GM18517 (cell line): ENCODE measurements around the gene THPO.
"Not testable (repeated sequence)": the region's sequence is repeated elsewhere in the genome, so short reads cannot be mapped to it uniquely, and the experiment has no call there.

Experiments
- ATAC-seq: cut with Tn5 transposase; IDR thresholded peaks from one replicate; pipeline ENCODE4 v1.9.1; 2021; ENCODE audit warnings: mild to moderate bottlenecking, moderate library complexity; ENCODE audit not compliant: unreplicated experiment

Gene THPO

DNA sequence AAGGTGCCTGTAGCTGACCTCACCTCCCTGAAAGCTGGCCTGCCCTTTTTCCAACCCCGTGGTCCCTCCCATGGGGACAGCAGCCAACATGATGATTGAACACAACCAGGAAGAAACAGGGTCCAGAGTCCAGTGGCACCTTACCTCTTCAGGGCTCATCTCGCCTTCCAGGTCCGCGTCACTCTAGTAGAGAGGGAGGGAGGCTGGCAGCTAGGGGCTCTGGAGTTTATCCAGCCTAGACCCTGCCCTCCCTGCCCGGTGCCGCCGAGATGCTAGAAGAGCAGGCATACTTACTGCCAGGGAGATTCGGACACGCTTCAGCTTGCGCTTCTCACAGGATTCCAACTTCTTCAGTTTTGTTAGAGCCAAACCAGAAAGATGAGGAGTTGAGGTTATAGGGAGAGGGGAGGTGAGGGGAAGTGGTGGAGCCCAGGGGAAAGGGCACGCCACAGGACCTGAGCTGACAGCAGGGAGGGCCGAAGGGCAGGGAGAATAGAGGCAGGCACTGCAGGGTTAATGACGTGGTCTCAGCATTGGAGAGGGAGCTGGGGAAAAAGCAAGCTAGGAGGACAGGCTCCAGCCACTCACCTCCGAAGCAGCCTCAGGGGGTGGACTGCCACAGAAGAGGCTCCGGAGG is 25.7 kb downstream of the THPO start:
- ATAC-seq, result no peak

DNA sequence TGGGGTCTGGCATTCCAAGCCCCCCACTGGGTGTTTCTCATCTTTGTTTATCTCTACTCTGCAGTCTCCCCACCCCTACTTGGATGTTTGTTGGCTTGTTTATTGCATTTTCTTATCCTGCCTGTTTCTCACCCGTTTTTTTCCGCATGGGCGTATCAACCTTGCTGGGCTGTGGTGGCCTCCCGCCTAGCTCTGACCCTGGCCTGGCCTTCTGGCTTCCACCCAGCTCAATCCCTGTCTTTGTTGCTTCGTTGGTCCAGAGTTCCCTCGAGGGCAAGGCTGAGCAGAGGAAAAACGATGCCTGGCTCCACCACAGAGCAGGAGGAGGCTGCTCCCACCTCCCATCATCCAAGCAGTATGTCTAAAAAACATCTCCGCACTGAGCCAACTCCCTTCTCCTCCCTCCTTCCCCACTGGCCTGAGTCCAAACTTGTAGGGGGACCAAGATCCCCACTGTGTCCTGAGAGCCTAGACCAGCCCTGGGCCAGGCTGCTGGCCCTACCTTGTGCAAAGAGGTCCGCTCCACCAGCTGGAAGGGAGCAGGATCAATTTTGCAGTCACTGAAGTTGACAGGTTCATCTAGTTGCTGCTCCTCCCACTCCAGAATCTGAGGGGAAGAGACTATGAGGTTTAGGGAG is 26.4 kb downstream of the THPO start:
- no peak for ATAC-seq

DNA sequence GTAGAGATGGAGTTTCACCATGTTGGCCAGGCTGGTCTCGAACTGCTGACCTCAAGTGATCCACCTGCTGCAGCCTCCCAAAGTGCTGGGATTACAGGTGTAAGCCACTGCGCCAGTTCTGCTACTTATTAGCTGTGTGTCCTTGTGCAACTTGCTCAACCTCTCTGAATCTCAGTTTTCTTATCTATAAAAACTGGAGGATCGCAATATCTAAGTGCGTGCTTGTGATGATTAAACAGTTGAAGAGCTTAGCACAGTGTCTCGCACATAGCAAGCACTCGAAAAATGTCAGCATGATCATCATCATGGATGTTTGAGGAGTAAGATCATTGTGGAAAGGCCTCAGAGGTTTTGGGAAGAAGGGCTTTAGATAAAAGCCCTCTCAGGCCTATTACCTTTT is 27.4 kb downstream of the THPO start:
- no peak for ATAC-seq

- no peak for ATAC-seq
These were observed 28.2 kb downstream of the THPO start for GRCh38 chr3:184349563-184350470.

DNA sequence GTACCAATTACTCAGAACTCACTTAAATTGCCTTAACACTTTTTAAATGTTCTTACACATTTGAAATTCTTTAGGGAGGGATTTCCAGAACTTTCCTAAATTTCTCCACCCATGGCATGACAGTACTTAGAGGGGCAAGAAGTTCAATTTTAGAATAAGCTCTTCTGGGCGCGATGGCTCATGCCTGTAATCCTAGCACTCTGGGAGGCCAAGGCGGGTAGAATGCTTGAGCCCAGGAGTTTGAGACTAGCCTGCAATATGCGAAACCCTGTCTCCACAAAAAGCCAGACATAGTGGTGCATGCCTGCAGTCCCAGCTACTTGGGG is 30.0 kb downstream of the THPO start:
- no peak for ATAC-seq

GRCh38 chr3:184347321-184348056 is 30.5 kb downstream of the THPO start:
- ATAC-seq, result no peak

DNA sequence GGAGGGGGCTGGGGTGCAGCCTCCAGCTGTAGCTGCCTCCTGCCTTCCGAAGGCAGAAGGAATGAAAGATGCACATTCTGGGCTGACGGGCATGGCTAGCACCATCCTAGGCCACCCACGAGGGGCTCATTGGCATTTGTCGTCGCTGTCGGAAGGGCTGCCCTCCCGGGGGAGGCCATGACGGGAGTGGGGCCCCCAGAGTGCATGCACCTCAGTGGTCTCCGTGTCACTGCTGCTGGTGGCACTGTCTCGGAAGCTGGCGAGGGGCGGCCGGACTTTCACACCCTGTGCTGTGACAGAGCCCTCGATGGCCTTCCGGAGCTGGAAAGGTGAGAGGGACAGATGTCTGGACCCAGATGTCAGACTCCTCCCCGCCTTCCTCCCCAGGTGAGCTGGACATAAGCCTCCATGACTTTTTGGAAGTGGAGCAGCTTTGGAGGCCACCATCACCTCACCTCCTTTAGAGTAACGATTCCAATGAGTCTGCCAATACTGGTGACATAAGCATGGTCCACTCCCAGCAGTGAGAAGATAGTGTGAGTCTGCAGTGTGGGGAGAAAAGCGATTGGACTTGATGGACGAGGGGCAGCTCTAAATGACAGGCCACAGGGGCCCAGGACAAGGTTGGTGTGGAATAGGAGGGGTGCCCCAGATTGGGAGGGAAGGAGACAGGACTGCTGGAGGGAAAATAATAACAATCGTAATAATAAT is 31.4 kb downstream of the THPO start:
- ATAC-seq, result no peak

GRCh38 chr3:184345317-184346144 is 32.5 kb downstream of the THPO start:
- ATAC-seq, result no peak

- ATAC-seq, result no peak
These were observed 33.3 kb downstream of the THPO start for GRCh38 chr3:184344579-184345316.

DNA sequence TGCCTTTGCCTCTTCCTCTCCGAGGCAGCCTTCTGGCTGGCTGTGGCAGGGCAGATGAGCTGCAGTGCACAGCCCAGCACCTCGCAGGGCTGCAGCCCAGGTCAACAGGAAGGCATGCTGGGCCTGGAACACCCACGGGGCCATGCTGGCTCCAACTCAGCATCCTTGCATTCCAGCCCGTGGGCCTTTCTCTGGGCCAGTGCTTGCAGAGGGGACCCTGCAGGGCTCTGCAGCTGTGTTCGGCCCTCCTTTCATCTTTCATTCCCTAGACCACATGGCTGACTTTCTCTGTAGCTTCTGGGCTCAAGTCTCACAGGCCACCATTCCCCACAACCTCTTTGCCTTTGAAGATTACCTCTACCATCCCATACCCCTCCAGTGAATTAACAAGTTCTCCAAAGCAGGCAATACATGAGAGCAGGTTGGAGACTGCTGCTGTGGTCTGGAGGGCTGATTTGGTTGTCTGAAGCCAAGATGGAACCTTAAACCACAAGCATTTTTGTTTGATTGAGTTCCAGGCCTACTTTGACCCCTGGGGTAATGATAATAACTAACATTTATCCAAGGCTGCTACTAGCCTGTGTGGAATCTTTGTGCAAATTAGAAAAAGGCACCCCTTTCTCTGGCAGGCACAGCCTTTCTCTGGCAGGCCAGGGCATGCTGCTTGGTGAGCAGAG is 34.7 kb downstream of the THPO start:
- ATAC-seq, result no peak

- no peak for ATAC-seq
These were observed 36.1 kb downstream of the THPO start for GRCh38 chr3:184341925-184342324.

DNA sequence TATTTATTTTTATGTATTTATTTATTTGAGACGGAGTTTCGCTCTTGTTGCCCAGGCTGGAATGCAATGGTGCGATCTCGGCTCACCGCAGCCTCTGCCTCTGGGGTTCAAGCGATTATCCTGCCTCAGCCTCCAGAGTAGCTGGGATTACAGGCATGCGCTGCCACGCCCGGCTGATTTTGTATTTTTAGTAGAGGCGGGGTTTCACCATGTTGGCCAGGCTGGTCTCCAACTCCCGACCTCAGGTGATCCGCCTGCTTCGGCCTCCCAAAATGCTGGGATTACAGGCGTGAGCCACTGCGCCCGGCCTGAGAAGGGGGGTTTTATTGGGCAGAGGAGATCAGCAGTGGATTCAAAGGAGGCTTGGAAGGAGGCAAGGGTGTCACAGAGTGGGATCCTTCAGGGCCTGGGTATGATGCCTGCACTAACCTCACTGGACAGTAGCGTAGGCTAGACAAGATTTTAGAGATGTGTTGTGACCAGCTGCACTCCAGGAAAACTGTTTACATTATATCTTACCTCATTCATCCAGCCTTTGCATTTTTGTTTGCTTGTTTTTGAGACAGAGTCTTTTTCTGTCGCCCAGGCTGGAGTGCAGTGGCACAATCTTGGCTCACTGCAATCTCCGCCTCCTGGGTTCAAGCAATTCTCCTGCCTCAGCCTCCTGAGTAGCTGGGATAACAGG is 38.4 kb downstream of the THPO start:
- not testable (repeated sequence) for ATAC-seq

GRCh38 chr3:184339001-184339400 is 39.0 kb downstream of the THPO start:
- no peak for ATAC-seq

- ATAC-seq, result no peak
These were observed 39.5 kb downstream of the THPO start for GRCh38 chr3:184338511-184338945.

GRCh38 chr3:184337981-184338380 is 40.0 kb downstream of the THPO start:
- ATAC-seq, result no peak

GRCh38 chr3:184337399-184337714 is 40.6 kb downstream of the THPO start, which contains the start of gene FAM131A:
Gene FAM131A, plus strand, starts transcription at chr3:184337600. Its CDS starts 31 bp downstream, at chr3:184337631.
- no peak for ATAC-seq

GRCh38 chr3:184336547-184337398 is 41.2 kb downstream of the THPO start:
- ATAC-seq, result no peak
